SU-DHL-6 (cell line): ENCODE results near the gene C5AR1.

Source experiments
- H2AFZ ChIP-seq: fragments of 200-600 bp; sonication (generic); 2 replicates; pipeline ENCODE4 v1.6.1; 2014; ENCODE audit warnings: low read depth, mild to moderate bottlenecking, moderate library complexity, mixed read lengths, antibody characterized with exemption, low read length; ENCODE audit not compliant: severe bottlenecking
- H3F3A ChIP-seq: fragments of 200-600 bp; shearing (Covaris generic); 2 replicates; pipeline ENCODE4 v1.6.0; 2016; ENCODE audit warnings: antibody characterized with exemption, mild to moderate bottlenecking; ENCODE audit not compliant: insufficient read depth
- H3K27ac ChIP-seq: fragments of 200-600 bp; sonication (generic); 2 replicates; pipeline ENCODE4 v1.5.1; 2016; ENCODE audit warnings: low read depth, mild to moderate bottlenecking, low read length, moderate library complexity, mixed read lengths
- H3K27me3 ChIP-seq: fragments of 200-600 bp; sonication (generic), shearing (Covaris generic); 2 replicates; pipeline ENCODE4 v1.6.0; 2014; ENCODE audit warnings: mild to moderate bottlenecking, low read length
- H3K36me3 ChIP-seq: fragments of 200-600 bp; sonication (generic); 2 replicates; pipeline ENCODE4 v1.6.1; 2014; ENCODE audit warnings: mild to moderate bottlenecking, low read length, mixed read lengths
- H3K4me2 ChIP-seq: fragments of 300-600, 200-600 bp; shearing (Covaris generic), sonication (generic); 2 replicates; pipeline ENCODE4 v1.6.0; 2014; ENCODE audit warnings: low read length, low read depth, mild to moderate bottlenecking; ENCODE audit not compliant: poor library complexity, severe bottlenecking
- H3K4me3 ChIP-seq: fragments of 200-600 bp; sonication (generic); 2 replicates; pipeline ENCODE4 v1.5.1; 2014; ENCODE audit warnings: antibody characterized with exemption, low read length, mild to moderate bottlenecking, mixed read lengths; ENCODE audit not compliant: insufficient read depth, poor library complexity, severe bottlenecking
- H3K79me2 ChIP-seq: fragments of 200-600 bp; sonication (generic); 2 replicates; pipeline ENCODE4 v1.6.1; 2014; ENCODE audit warnings: mild to moderate bottlenecking, low read length, moderate library complexity; ENCODE audit not compliant: insufficient read depth
- H3K9ac ChIP-seq: fragments of 200-600 bp; sonication (generic); 2 replicates; pipeline ENCODE4 v1.7.0; 2014; ENCODE audit warnings: mild to moderate bottlenecking, low read length
- H3K9me2 ChIP-seq: fragments of 200-600 bp; sonication (generic); replicated peaks from 2 replicates; pipeline ENCODE4 v1.6.1; 2014; ENCODE audit warnings: low read length; ENCODE audit not compliant: insufficient read depth
- H3K9me3 ChIP-seq: fragments of 200-600 bp; sonication (generic); 2 replicates; pipeline ENCODE4 v1.6.1; 2014; ENCODE audit warnings: low read length, mixed read lengths; ENCODE audit not compliant: insufficient read depth
- H4K20me1 ChIP-seq: fragments of 200-600 bp; sonication (generic); 2 replicates; pipeline ENCODE4 v1.6.1; 2014; ENCODE audit warnings: low read depth, mild to moderate bottlenecking, antibody characterized with exemption, low read length, moderate library complexity, mixed read lengths
- EZH2phosphoT487 ChIP-seq: fragments of 200-600 bp; sonication (generic), shearing (Covaris generic); conservative IDR thresholded peaks from 2 replicates; pipeline ENCODE4 v1.6.1; 2018; ENCODE audit warnings: mild to moderate bottlenecking, antibody characterized with exemption, low read length, moderate library complexity, mixed read lengths
- TF ChIP-seq, protein P1 (sequence below): fragments of 200-600 bp; sonication (generic); IDR thresholded peaks from one replicate; pipeline ENCODE4 v1.5.1; 2017; ENCODE audit warnings: antibody characterized with exemption, mild to moderate bottlenecking, low read length, moderate library complexity; ENCODE audit not compliant: insufficient read depth, poor library complexity, severe bottlenecking

The C5AR1 gene

GRCh38 chr19:47312366-47313006 lies 2.8 kb downstream of the C5AR1 start:
- H3K36me3 ChIP-seq = no peaks in the 10 kb centered on the region
- no peak overlapping the region for H3K4me3 ChIP-seq
- no peaks in the 10 kb centered on the region for H3F3A ChIP-seq
- no peaks in the 10 kb centered on the region for H3K9me3 ChIP-seq
- no peak overlapping the region for H3K27ac ChIP-seq
- H3K4me2 ChIP-seq = no peak overlapping the region
- 0 out of 2 replicates have a peak, but pooled peaks cover 3% of the 10 kb centered on the region for H3K27me3 ChIP-seq
- no peaks in the 10 kb centered on the region for H3K79me2 ChIP-seq
- H3K9me2 ChIP-seq = no peaks in the 10 kb centered on the region
- no peak overlapping the region for H2AFZ ChIP-seq
- no peak for TF ChIP-seq EZH2phosphoT487
- TF ChIP-seq, protein P1, sequence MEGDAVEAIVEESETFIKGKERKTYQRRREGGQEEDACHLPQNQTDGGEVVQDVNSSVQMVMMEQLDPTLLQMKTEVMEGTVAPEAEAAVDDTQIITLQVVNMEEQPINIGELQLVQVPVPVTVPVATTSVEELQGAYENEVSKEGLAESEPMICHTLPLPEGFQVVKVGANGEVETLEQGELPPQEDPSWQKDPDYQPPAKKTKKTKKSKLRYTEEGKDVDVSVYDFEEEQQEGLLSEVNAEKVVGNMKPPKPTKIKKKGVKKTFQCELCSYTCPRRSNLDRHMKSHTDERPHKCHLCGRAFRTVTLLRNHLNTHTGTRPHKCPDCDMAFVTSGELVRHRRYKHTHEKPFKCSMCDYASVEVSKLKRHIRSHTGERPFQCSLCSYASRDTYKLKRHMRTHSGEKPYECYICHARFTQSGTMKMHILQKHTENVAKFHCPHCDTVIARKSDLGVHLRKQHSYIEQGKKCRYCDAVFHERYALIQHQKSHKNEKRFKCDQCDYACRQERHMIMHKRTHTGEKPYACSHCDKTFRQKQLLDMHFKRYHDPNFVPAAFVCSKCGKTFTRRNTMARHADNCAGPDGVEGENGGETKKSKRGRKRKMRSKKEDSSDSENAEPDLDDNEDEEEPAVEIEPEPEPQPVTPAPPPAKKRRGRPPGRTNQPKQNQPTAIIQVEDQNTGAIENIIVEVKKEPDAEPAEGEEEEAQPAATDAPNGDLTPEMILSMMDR = no peak
- H3K9ac ChIP-seq = no peak overlapping the region
- H4K20me1 ChIP-seq = no peaks in the 10 kb centered on the region

DNA sequence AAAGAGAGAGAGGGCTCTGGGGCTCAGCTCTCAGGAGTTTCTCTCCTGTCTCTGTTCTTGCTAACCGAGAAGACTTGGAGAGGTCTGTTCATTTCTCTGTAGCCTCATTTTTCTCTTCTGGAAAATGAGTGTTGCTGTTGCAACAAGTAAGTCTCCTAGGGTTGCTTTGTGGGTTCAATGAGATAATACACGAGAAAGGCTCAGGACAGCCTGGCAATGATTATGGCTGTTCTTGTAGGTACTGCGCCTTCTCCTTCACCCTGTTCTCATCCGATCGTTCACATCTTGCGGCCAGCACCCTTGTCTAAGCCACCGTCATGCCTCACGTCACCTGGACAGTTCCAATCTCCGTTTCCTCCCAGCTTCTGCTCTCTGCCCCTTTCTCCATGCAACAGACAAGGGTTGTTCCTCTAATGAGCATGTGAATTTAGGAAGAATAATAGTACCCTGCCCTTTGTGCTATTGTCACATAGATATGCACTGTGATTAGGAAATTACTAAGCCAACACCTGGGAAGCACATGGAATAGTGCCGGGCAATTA lies 4.2 kb downstream of the C5AR1 start:
- Histone ChIP-seq H3K9ac (no peak overlapping the region), H3K27ac (no peak overlapping the region), H4K20me1 (no peaks in the 10 kb centered on the region), H3K9me2 (no peaks in the 10 kb centered on the region), H3K9me3 (no peaks in the 10 kb centered on the region), H3K4me2 (no peak overlapping the region), H3K27me3 (0 out of 2 replicates have a peak, but pooled peaks cover 3% of the 10 kb centered on the region), H3K4me3 (no peak overlapping the region), H3F3A (no peaks in the 10 kb centered on the region), H3K36me3 (no peaks in the 10 kb centered on the region), H2AFZ (no peak overlapping the region), H3K79me2 (no peaks in the 10 kb centered on the region)
- TF ChIP-seq EZH2phosphoT487 = no peak
- TF ChIP-seq, protein P1 = no peak

DNA sequence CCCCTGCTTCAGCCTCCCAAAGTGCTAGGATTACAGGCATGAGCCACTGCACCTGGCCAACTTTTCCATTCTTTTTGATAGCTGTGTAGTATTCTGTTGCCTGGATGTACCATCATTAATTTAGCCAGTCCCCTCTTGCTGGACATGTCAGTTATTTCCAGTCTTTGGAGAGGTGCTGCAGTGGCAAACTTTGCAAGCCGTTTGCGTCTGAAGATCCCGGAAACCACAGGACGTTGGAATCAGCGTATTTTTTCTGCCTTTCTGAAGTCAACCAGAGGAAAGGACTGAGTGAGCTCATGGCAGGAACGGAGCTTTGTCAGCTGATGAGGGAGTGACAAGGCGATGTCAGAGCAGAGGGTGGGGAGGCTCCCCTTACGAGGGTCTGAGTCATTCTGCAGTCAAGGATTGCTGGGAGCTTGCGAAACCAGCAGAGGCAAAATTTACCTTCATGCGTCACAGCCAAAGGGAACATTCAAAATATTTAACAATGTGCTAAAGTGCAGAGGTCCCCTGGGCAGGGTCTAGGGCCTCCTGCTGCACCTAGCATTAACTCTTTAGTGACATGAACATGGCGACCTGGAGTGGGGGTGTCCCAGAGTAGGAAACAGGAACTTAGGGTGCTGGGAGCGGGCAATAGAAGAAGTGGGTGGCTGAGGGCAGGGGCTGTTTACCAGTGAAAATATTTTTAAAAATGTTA lies 5.6 kb downstream of the C5AR1 start:
- Histone ChIP-seq H3K9me3 (no peaks in the 10 kb centered on the region), H3K79me2 (no peaks in the 10 kb centered on the region), H3K9me2 (no peaks in the 10 kb centered on the region), H3K27ac (no peak overlapping the region), H3K36me3 (no peaks in the 10 kb centered on the region), H3F3A (no peaks in the 10 kb centered on the region), H3K9ac (no peak overlapping the region), H3K4me3 (no peak overlapping the region), H3K27me3 (no peaks in the 10 kb centered on the region), H4K20me1 (no peaks in the 10 kb centered on the region), H2AFZ (no peak overlapping the region), H3K4me2 (no peak overlapping the region)
- TF ChIP-seq, protein P1 = no peak
- no peak for TF ChIP-seq EZH2phosphoT487
